NCI-H526 (cell line): ENCODE results near the gene PARVB.

Source experiments
- DNase-seq, 2 experiments: peaks; one replicate each; lab custom pipeline; 2025; lab: John Stamatoyannopoulos, UW

PARVB gene

GRCh38 chr22:44161673-44162072 is 137.6 kb downstream of the PARVB start:
- DNase-seq: no peak

- DNase-seq: no peak
These were observed 138.9 kb downstream of the PARVB start for GRCh38 chr22:44162960-44163359.

DNA sequence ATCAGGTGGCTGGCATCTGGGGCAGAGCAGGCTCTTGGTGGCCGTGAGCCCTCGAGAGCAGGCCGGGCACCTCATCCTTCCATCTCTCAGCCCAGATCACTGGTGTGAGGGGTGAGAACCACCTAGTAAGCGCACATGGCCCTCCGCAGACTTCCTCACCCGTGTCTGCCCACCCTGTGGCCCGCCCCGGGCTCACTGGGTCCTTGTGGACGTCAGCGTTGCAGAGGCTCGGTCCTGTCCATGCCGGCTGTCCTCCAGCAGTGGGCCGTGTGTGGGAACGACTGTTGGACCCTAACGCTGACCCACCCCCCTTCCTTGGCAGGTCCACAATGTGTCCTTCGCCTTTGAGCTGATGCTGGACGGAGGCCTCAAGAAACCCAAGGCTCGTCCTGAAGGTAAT is 139.4 kb downstream of the PARVB start:
- no peak for DNase-seq

DNA sequence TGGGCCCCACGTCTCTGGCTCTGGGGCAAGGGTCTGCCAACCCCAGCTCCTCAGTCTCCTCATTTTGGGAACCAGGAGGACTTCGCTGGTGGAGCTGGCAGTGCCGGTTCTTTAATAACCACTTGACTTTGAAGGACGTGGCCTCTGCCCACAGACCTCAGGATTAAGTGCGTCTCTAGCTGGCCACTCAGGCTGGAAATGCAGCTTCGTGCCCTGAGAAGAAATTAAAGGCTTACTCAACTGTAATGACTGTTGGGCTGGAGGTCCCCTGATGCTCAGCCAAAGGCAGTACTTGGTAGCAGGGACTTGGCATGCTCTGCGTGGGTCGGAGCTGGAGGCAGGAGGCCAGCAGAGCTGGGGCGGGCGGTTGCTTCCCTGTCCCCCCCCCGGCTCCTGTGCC is 139.9 kb downstream of the PARVB start:
- no peak for DNase-seq

DNA sequence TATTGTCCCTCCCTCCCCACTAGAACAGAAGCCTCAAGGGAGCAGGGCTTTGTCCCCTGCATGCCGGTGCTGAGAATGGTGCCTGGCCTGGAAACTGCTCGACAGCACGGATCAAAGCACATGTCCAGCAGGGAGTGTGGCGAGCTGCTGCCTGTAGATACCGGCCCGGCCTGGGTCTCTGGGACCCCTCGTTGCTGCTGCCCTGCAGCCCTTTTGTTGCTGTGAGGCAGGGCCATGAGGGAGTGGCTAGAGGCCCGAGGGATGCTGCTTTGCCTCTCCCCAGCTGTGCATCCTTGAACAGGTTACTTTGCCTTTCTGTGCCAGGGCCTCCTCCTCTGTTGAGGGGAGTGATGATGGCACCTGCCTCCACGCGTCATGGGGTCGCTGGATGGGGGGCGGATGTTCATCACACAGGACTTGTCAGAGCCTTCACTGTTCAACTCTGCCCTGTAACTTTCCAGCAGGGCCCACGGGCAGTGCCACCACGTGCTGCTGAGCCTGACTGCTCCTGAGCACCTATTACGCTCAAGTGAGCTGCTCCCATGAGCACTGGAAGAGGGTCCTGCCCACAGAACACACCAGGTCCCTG is 141.3 kb downstream of the PARVB start:
- no peak for DNase-seq

DNA sequence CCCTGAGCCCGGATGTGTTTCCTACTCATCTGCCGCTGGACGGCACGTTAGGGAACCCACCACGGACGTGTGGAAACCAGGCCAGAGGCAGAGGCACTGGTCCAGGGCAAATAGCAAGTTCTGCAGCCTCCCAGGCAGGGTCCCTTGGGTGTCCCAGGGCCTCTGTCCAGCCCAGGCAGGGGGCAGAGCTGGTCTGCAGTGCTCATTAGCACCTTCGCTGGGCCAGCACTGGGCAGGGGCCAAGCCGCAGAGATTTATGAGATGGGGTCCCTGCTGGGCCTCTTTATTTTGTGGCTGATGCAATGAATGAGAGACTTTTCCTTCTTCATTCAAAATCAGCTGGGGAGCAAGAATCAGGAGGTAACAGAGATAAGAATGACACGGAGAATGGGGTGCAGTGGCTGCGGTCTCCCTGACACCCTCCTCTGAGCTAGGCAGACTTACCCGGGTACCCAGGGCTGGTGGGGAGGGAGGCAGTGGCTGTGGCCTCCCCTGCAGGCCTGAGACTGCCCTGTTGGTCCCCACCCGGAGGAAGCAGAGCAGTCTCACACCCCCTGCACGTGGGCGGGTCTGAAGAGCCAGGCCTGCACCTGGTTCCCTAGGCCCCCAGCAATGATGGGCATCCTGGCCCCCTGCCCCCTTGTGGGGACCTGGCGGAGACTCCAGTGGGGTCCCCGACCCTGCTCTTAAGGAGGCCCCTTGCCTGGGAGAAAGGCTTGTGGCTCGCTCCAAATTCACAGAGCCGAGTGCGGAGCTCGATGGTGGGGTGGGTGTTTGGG is 142.6 kb downstream of the PARVB start:
- DNase-seq: no peak

DNA sequence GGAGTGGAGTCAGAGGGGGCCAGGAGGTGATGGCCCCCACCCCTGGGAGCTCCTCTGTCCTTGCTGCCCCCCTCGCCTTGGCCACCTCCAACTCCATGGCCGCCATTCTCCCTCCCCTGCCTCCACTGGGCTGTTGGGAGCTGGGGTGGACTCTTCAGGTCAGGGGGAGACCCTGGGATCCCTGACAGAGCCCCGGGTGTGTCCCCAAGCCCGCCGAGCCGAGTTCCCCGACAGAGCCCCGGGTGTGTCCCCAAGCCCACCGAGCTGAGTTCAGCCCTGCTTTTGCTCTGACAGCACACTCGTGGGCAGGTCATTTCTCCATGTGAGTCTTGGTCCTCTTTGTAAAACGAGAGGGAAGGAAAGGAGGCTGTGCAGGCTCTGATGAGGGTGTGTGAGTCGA is 143.4 kb downstream of the PARVB start:
- DNase-seq: no peak

DNA sequence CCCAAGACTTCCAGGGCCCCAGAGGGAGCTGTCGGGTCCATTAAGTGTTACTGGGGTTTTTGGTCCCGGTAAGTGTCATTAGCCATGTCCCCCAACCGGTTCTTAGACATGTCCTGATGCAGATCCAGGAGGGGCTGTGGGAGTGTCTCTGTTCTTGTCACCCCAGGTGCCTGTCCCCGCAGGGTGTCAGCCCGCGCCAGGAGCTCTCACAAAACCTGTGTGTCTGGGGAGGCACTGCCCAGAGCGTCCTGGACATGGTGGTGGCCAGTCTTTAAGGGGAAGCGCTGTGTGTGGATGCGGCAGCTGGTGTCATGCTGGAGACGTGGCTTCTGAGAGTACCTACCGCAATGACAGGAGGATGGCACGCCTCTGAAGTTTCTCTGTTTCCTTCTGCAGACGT is 144.1 kb downstream of the PARVB start:
- DNase-seq: no peak

DNA sequence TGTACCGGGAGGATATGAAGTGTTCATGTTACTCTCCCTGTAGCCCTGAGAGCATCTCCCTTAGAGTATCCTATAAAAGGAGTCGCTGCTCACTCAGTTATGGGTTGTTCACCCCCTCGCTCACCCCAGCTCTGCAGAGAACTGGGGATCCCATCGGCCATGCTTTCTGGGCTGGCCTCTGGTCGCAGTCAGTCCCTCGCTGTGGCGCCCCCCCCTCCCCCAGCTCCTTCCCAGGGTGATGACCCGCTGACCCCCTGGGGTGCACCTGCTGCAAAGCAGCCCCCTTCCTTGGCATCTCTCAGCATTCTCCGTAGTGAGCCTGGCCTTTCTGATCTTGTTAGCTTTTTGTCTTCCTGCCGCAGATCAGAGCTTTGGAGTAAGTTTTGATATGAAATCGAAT is 146.4 kb downstream of the PARVB start:
- DNase-seq: no peak

- DNase-seq: no peak
These were observed 147.5 kb downstream of the PARVB start for GRCh38 chr22:44171561-44171960.

DNA sequence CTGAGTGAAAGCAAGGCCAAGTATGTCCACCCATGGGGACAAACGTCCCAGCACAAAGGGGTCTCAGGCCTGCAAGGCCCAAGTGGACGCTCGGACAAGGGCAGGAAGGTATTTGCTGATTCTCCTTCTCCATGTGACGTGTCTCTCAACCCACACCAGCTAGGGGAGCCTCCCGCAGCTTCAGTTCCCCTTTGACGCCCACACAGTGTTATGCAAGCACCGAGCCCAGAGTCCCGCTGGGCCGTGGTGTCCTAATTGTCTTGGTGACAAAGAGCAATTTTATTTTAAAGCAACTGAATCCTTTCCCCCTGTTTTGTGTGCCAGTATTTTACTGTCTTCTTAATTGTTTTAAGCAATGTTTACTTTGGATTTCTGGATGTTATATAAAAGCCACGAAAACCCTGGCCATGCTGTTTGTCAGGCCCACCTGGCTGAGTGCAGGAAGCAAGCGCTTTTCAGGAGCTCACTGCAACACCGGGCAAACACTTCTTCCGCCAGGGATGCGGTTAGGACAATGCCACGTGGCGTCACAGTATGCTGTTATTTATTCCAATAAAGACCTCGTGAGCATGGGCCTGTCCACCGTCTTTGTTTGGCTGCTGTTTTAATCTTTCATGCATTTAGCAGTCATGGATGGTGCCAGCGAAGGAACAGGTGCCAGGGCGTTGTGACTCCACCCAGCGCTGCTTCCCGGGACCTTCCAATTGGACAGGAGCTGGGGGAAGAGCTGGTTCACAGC is 148.4 kb downstream of the PARVB start:
- no peak for DNase-seq

- DNase-seq: no peak
These were observed 149.1 kb downstream of the PARVB start for GRCh38 chr22:44173154-44173553.

- DNase-seq: no peak
These were observed 151.6 kb downstream of the PARVB start for GRCh38 chr22:44175676-44176075.

DNA sequence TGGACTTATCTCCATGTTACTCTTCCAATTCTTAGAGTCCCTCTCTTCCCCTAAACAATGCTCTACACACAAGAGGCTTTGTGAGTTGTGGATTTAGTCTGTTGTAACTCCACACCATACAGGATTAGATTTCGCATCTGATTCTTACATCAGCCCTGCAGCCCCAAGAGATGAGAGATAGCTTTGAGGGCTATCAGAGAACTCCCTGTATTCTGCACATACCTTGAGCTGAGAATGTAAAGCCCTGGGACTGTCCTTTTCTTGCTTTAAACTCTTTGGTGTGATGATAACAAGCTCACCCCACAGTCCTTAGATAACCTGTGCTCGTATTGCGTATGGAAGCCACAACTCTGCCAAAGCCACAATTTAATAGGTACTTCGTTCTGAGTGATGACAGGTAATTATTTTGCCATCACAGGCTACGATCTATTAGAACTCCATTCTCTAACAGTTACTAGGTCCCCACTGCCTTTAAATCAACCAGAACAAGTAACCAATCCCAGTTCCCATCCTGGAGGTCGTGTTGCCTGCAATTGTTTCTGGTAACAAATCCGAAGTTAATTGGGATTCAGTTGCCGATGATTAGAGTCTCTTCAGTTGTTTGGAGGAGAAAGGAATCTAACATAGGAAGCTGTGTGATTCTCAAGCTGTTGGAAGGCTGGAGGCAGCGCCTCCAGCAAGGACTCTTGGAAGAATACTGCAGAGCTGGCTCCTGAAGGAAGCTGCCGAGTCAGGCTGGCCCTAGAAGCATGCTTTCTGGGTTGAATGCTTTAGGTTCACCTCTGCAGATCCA is 155.3 kb downstream of the PARVB start:
- no peak for DNase-seq

DNA sequence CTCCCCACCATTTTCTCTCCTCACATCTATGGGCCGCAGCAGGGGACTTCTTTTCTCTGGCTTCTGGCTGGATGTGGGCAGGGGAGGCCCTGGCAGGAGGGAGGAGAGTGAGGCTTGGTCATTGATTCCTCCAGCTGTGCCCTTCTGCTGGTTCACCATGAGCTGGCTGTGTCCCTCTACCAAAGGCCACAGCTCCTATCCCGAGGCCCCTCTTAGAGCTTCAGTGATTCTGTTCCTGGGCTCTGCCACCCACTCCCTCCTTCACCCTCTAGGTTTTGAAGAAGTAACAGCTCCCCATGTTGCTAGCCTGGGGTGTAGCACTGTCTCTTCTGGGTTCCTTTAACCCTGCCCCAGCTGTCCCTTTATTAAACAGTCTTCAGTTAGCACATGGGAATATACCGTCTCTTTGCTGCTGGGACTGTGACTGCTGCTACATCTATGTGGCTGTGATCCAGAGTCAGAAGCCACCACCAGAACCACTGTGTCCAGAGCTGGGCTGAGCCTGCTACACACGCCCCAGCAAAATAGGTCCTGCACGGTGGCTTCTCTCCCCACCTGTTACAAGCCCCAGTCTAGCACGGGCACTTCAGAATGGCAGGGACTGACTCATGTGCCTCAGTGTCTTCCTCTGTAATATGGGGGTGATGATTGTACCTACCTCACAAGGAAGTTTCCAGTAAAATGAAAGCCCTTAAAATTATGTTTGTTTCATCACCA is 156.0 kb downstream of the PARVB start:
- no peak for DNase-seq

- no peak for DNase-seq
These were observed 156.6 kb downstream of the PARVB start, which contains the start of gene PARVG for GRCh38 chr22:44180706-44181032. TSS of gene PARVG (plus strand) at chr22:44180925. CDS start at chr22:44183330, 2,405 bp downstream.

DNA sequence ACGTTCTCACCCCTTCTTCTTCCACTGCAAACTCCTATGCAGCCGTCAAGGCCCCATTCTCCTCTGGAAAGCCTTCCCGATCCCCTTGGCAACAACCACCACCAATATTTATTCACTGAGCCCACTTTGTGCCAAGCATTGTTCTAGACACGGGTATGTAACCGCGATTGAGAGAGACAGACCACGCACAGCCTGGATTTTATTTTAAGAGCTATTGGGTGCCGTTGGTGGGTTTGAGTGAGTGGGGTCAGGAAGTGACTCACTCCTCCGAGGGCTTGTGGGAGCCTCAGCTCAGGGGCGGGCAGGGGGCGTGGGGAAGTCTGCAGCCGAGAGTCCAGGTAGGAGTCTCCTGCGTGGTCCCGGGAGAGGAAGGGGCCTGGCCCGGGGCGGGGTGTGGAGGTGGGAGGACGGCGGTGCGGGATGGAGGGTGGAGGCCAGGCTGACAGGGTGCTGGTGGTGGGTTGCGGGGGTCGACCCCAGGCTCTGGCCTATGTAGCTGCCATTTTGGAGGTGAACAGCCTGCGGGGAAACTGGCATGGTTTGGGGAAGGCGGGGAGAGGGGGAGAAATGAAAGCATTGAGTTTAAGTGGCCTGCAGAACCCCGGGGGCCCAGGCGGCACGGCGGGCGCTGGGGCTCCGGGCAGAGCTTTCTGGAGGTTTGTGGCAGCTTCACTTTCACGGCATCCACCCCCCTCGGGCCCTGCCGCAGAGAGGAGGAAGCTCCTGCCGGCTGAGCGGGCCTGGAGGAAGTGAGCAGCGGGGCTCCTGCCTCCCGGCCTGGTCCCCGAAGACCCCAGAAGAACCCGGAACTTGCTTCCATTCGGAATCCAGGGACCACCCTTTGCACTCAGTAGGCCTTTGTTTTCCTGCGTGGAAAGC is 157.2 kb downstream of the PARVB start:
- DNase-seq: no peak

- DNase-seq: no peak
These were observed 157.9 kb downstream of the PARVB start for GRCh38 chr22:44181912-44182587.

GRCh38 chr22:44182588-44183286 is 158.6 kb downstream of the PARVB start:
- no peak for DNase-seq

GRCh38 chr22:44183287-44183588 is 159.1 kb downstream of the PARVB start:
- no peak for DNase-seq
